Stimulated activated CD4-positive, alpha-beta T cell treated with anti-CD3 and anti-CD28 coated beads, Interleukin-4, amount 100 ng/mL, for 4 hours (primary cell): Measurements from ENCODE around the gene ELL2.
"Not testable (repeated sequence)": the region's sequence is repeated elsewhere in the genome, so short reads cannot be mapped to it uniquely, and the experiment has no call there.

ENCODE experiments used
- DNase-seq, 2 experiments: peaks; one replicate each; pipeline ENCODE4 v3.0.0-alpha.2; 2020

The ELL2 gene

GRCh38 chr5:95927927-95928723 lies 33.5 kb downstream of the ELL2 start:
- no peak for DNase-seq

DNA sequence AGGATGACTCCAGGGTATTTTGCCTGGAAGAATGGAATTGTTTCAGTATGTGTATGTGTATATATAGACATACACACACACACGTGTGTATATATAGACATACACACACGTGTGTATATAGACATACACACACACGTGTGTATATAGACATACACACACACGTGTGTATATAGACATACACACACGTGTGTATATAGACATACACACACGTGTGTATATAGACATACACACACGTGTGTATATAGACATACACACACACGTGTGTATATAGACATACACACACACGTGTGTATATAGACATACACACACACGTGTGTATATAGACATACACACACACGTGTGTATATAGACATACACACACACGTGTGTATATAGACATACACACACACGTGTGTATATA lies 34.4 kb downstream of the ELL2 start:
- not testable (repeated sequence) for DNase-seq

- DNase-seq = no peak
Measured at GRCh38 chr5:95925939-95926338, 35.7 kb downstream of the ELL2 start.

DNA sequence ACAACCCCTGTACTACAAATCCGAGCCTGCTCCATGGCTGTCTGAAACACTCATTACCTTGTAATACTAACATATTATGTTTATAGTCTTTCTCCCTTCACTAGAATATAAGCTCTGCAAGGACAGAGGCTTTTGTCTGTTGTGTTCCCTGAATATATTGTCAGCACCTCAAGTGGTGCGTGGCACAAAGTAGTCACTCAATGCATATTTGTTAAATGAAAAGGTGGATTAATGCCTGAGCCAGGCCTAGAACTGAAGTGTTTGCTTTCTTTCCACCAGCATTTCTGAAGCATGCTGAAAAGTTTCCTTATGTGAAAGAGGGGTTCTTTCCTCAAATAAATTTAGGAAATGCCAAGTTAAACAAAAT lies 36.3 kb downstream of the ELL2 start:
- no peak for DNase-seq

GRCh38 chr5:95924720-95925377 lies 36.8 kb downstream of the ELL2 start:
- DNase-seq = no peak

DNA sequence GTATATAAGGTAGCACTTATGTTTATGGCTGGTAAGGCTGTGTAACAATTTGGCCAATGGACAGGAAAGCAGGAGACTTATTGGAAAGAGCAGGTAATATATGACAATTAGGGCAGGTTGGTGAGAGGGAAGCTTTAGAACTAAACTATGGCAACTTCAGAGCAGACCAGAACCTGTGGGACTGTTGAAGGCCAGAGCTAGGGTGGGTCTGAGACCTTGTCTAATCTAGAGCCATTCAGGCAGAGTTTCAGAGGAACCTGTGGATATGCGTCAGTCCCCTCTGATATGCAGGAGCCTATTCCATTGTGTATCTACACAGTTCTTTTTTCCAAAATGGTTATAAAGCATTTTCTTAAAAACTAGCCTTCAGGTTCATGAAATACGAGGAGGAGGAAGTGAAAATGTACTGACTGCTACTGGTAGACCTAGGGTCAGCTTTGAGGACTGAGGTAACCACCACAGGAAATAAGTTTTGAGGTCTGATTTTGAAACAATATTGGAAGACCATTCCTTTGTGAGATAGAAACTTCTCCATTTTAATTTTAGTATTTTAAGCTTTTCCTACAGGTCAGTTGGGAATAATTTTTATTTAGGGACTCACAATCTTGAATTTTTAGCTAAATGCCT lies 37.6 kb downstream of the ELL2 start:
- DNase-seq = no peak

GRCh38 chr5:95922798-95923197 lies 38.9 kb downstream of the ELL2 start:
- no peak for DNase-seq

GRCh38 chr5:95921501-95921900 lies 40.1 kb downstream of the ELL2 start:
- DNase-seq = no peak

GRCh38 chr5:95920822-95921221 lies 40.8 kb downstream of the ELL2 start:
- DNase-seq = no peak

DNA sequence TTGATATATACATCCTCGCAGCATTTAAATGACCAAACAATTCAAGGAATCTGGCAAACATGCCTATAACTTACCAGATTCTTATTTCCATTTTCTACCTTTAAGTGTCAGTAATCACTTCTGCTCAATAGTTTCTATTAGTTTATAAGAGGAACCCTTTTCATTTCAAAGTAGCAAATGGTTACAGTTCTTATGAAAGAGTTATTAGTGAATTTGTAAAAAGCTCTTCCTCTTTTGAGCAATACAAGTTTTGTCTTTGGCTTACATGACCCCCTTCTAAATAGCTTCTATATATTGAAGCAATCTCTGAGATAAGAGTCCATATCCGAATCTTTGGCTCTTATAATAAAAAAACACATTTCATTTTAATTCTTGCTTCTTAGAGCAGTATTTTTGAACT lies 42.0 kb downstream of the ELL2 start:
- no peak for DNase-seq

DNA sequence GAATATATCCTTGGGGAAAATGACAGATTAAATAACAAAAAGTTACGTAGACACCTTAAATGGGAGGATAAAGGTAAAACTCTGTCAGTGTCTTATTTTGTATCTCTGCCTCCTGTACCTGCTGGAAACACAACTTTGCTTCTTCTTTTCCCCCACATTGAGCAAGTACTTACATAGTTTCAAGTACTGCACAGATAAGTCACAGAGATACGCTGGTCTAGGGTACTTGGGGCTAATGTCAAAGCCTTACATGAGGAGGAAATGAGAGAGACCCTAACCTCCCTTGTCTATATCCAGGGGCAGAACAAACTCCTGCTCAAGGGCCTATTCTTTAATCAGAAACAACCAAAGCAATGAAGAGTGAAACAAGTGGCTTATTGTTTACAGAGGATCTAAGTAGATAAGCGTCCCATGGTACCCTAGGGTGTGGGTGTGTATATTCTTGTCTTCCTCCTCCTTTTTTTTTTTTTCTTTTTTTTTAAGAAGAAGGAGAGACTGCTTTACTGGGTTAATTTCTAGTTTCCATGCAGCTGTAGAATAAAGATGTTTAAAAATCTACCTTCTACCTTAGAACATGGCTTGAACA lies 43.1 kb downstream of the ELL2 start:
- DNase-seq = no peak

- no peak for DNase-seq
Measured at GRCh38 chr5:95917207-95917606, 44.4 kb downstream of the ELL2 start.

GRCh38 chr5:95916687-95917085 lies 45.0 kb downstream of the ELL2 start:
- DNase-seq = no peak

GRCh38 chr5:95915999-95916686 lies 45.5 kb downstream of the ELL2 start:
- no peak for DNase-seq

- no peak for DNase-seq
Measured at GRCh38 chr5:95913663-95914062, 48.0 kb downstream of the ELL2 start.

DNA sequence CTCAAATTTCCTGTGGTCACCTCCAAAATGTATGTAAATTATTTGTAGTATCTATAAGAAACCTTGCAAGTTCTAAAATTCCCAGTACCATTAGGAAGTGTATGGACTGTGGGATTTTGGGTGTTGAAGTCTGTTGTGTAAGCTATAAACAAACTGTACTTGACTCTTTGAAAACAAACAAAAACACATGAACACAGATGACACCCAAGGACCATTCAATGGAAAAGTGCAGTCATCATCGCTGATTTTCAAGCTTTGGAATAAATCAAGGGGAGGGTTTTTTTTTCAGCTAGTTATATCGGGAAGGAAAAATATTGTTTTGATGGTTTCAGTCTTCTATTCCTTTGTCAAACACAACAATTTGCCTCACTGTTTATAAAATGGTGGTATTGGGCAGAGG lies 49.6 kb downstream of the ELL2 start:
- no peak for DNase-seq

DNA sequence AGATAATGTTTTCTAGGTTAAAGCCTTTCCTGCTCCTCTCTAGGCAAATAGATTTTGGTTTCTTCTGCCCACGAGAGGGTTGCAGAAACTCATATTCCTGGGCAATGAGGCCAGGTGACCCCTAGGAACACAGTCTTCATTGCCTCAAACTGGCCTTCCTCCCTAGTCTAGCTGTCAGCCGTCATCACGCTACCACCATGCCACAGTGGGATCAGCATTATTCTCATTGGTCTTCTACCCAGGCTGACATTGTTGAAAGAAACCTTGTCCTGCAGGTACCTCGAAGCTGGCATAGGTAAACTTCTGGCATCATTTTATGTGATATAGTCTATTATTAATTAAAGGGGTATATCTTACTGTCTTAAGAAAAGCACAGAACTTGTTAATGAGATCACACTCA lies 51.1 kb downstream of the ELL2 start:
- no peak for DNase-seq

DNA sequence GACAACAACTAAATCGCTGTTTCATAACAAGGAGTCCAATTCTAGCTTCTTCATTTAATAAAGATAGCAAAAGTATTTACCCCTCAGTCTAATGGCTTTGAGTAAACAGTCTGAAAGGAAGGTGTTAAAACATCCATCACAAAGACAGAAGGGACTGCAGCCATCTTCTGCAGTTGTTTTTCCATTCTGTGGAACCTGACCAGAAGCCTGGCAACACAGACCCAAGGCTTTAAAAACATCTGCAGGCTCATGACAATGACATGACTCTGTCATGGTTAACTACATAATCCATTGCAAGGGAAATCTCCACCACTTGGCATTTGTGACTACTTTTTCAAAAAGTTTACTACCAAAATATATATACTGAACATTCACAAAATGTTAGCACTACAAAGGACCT lies 51.9 kb downstream of the ELL2 start:
- DNase-seq = no peak

DNA sequence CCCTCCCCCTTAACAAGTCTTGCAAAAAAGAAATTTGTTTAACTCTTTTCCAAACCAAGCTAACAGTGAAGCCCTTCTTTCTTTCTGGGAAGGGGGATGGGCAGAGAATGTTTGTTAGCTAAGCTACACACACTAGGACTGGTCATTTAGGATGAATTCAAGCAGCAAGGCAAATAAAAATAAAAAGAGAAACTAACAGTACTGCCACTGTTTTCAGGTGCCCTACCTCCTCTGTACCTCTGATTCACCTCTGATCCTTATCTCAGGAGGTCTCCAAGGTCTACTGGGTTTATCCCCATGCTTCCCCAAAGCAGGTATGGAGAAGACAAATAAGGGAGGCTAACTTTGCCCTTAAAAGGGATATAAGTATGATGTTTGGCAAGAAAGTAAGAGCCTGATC lies 52.9 kb downstream of the ELL2 start:
- no peak for DNase-seq

GRCh38 chr5:95907740-95908706 lies 53.6 kb downstream of the ELL2 start:
- DNase-seq = no peak

DNA sequence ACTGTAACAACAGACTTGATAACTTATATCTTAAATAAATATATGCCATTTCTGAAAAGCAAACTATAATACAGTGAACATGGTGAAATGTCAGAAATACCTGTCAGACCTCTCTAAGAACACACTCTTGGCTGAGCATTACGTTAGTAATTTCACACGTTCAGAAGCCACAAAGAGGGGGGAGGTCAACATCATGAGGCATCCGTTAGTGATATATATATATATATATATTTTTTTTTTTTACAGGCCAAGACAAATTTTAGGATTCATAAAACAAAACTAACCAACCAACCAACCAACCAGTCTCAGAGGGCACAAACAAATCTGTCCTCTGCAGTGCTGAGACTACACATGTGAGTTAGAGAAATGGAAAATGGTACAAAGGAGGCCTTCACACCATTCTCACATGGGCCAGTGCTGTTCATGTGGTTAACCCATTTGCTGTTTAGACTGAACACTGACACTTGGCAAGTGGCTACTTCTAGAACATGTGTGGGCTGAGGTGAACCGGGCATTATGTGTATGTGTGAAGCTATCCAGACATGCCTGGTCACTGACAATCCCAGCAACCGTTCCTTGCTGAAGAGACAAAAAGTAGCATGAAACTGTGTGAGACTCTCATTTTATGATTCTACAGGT lies 54.5 kb downstream of the ELL2 start:
- no peak for DNase-seq

DNA sequence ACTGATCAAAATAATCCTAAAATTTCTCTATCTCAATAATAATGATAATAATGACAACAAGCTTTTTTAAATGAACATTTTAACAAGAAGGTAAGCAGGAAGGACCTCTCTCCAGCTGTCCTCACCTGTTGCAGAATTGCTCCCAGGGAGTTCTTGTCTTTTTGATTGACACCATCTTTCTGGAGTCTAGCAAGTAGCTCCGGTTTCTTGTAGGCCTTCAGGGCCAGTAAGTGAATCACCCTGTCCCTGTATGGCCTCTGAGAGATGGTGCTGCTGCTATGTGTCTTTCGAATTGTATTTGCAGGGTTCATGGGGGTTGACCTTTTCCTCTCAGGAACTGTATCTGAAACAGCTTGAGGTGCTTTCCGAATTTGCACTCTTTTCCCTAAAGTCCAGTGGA lies 55.3 kb downstream of the ELL2 start:
- not testable (repeated sequence) for DNase-seq
